HL-60 (cell line): ENCODE results near the gene JADE2.

ENCODE experiments used
- DNase-seq, 2 experiments: peaks; one replicate each; pipeline ENCODE4 v3.0.0-alpha.2; 2010 to 2020; ENCODE audit warnings: low read depth in 1 of 2, low spot score in 1 of 2
- H3K27ac ChIP-seq: fragments of 250-450 bp; sonication (Bioruptor Pico); replicated peaks from 2 replicates; pipeline ENCODE4 v1.5.1; 2020; ENCODE audit warnings: mild to moderate bottlenecking, moderate library complexity
- H3K27me3 ChIP-seq: fragments of 250-450 bp; sonication (Bioruptor Pico); 2 replicates; pipeline ENCODE4 v1.5.1; 2021; ENCODE audit warnings: mild to moderate bottlenecking, moderate library complexity; ENCODE audit not compliant: insufficient read depth, poor library complexity, severe bottlenecking
- H3K4me3 ChIP-seq: replicated peaks from 2 replicates; pipeline ENCODE4 v1.5.1; 2011; ENCODE audit warnings: mild to moderate bottlenecking, control low read depth, low read length; ENCODE audit not compliant: insufficient read depth
- CTCF ChIP-seq: IDR thresholded peaks from one replicate; pipeline ENCODE4 v1.5.1; 2011; ENCODE audit warnings: low read length, control low read depth, inconsistent platforms; ENCODE audit not compliant: insufficient read depth
- GABPA ChIP-seq: IDR thresholded peaks from 2 replicates; pipeline ENCODE4 v1.6.1; 2012; ENCODE audit warnings: low read depth
- POLR2AphosphoS5 ChIP-seq: IDR thresholded peaks from 2 replicates; pipeline ENCODE4 v1.6.1; 2012; ENCODE audit warnings: low read depth
- REST ChIP-seq: IDR thresholded peaks from 2 replicates; pipeline ENCODE4 v1.6.1; 2012; ENCODE audit warnings: low read depth; ENCODE audit not compliant: insufficient replicate concordance
- SPI1 ChIP-seq: IDR thresholded peaks from 2 replicates; pipeline ENCODE4 v1.6.1; 2012; ENCODE audit warnings: low read depth, mild to moderate bottlenecking, borderline replicate concordance

The JADE2 gene

GRCh38 chr5:134590992-134591659, 65.7 kb downstream of the JADE2 start:
- Histone ChIP-seq H3K27me3 (no peaks in the 10 kb centered on the region), H3K27ac (no peak overlapping the region), H3K4me3 (no peak overlapping the region)
- no peak for DNase-seq
- TF ChIP-seq GABPA (no peak), POLR2AphosphoS5 (no peak), CTCF (no peak), REST (no peak), SPI1 (no peak)

GRCh38 chr5:134592141-134592746, 66.8 kb downstream of the JADE2 start:
- no peak overlapping the region for H3K27ac ChIP-seq
- no peak for TF ChIP-seq GABPA
- TF ChIP-seq POLR2AphosphoS5, result no peak
- no peak for TF ChIP-seq SPI1
- no peak for TF ChIP-seq REST
- no peak for TF ChIP-seq CTCF
- no peak overlapping the region for H3K4me3 ChIP-seq
- DNase-seq, result no peak
- H3K27me3 ChIP-seq, result no peaks in the 10 kb centered on the region

GRCh38 chr5:134594336-134594735, 68.9 kb downstream of the JADE2 start:
- TF ChIP-seq POLR2AphosphoS5 (no peak), CTCF (no peak), SPI1 (no peak), GABPA (no peak), REST (no peak)
- Histone ChIP-seq H3K4me3 (no peak overlapping the region), H3K27me3 (no peaks in the 10 kb centered on the region), H3K27ac (no peak overlapping the region)
- DNase-seq, result no peak
